22Rv1 (cell line): ENCODE data around the gene ZNF574.

Experiments
- ZFX ChIP-seq: fragments of 450-650 bp; IDR thresholded peaks from 2 replicates; pipeline ENCODE4 v1.6.1; 2017; ENCODE audit warnings: antibody characterized with exemption, borderline replicate concordance
- TF ChIP-seq, protein P1 (sequence below): fragments of 450-650 bp; IDR thresholded peaks from 2 replicates; pipeline ENCODE4 v1.5.1; 2017; ENCODE audit warnings: mild to moderate bottlenecking

DNA sequence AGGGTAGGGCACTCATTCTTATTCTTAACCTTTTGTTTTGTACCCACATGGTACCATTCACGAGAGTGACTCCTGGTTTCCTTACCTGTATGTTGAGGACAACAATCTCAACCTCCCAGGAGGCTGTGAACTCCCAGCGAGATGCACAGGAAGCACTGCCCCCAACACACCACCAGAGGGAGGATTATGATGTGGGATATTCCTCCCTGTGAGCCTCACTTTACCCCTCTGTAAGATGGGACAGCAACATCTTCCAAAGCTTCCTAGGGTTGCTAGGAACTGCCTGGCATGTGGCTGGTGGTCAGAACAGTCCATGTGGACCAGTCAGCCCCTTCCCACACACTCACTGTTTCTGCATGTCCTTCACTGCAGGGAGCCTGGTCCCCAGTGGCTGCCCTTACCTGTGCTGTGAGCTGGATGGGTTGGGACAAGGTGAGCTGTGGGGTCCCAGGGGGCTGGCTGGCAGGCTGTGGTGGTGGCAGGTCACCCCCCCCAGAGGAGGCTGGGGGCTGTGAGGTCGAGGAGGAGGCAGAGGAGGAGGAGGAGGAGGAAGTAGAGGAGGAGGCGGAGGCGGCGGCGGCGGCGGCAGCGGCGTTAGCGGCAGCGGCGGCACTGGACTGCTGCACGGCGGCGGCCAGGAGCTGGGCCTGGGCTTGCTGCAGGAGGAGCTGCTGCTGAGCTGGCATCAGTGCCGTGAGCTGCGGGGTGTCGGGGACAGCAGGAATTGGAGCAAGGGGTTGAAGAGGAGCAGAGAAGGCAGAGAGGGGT lies 40.5 kb downstream of the ZNF574 start:
- TF ChIP-seq, protein P1, sequence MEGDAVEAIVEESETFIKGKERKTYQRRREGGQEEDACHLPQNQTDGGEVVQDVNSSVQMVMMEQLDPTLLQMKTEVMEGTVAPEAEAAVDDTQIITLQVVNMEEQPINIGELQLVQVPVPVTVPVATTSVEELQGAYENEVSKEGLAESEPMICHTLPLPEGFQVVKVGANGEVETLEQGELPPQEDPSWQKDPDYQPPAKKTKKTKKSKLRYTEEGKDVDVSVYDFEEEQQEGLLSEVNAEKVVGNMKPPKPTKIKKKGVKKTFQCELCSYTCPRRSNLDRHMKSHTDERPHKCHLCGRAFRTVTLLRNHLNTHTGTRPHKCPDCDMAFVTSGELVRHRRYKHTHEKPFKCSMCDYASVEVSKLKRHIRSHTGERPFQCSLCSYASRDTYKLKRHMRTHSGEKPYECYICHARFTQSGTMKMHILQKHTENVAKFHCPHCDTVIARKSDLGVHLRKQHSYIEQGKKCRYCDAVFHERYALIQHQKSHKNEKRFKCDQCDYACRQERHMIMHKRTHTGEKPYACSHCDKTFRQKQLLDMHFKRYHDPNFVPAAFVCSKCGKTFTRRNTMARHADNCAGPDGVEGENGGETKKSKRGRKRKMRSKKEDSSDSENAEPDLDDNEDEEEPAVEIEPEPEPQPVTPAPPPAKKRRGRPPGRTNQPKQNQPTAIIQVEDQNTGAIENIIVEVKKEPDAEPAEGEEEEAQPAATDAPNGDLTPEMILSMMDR: no peak
- no peak for TF ChIP-seq ZFX
